Mucosa of stomach (tissue), 1 donor: Measurements from ENCODE around the gene CLPTM1L.

ENCODE experiments used
- H3K27me3 ChIP-seq: one replicate; pipeline ENCODE4 v1.7.0; 2013; ENCODE audit warnings: mild to moderate bottlenecking, low read length; ENCODE audit not compliant: control insufficient read depth, insufficient read depth
- H3K36me3 ChIP-seq: one replicate; pipeline ENCODE4 v1.7.0; 2013; ENCODE audit warnings: low read length; ENCODE audit not compliant: control insufficient read depth, insufficient read depth
- H3K4me1 ChIP-seq: one replicate; pipeline ENCODE4 v1.7.0; 2013; ENCODE audit warnings: mild to moderate bottlenecking, low read length; ENCODE audit not compliant: control insufficient read depth, insufficient read depth
- H3K4me3 ChIP-seq: one replicate; pipeline ENCODE4 v1.7.0; 2013; ENCODE audit warnings: low read length
- H3K9ac ChIP-seq: one replicate; pipeline ENCODE4 v1.7.0; 2013; ENCODE audit warnings: mild to moderate bottlenecking, low read length, moderate library complexity
- H3K9me3 ChIP-seq: one replicate; pipeline ENCODE4 v1.7.0; 2013; ENCODE audit warnings: mild to moderate bottlenecking, low read length, moderate library complexity; ENCODE audit not compliant: control insufficient read depth
- donor health status: Pancreatic carcinoma.

The CLPTM1L gene

GRCh38 chr5:1317921-1318565 lies 26.9 kb downstream of the CLPTM1L start:
- no peak overlapping the region for H3K4me3 ChIP-seq
- H3K9me3 ChIP-seq, result no peaks in the 10 kb centered on the region
- no peaks in the 10 kb centered on the region for H3K27me3 ChIP-seq
- peaks cover 28% of the 10 kb centered on the region for H3K36me3 ChIP-seq
- H3K9ac ChIP-seq, result no peak overlapping the region
- peaks cover 55% of the 10 kb centered on the region for H3K4me1 ChIP-seq

- H3K4me3 ChIP-seq, result no peak overlapping the region
- peaks cover 4% of the 10 kb centered on the region for H3K27me3 ChIP-seq
- no peaks in the 10 kb centered on the region for H3K9me3 ChIP-seq
- peak overlapping the region; percentile 33 for H3K9ac ChIP-seq
- H3K4me1 ChIP-seq, result peaks cover 55% of the 10 kb centered on the region
- peaks cover 22% of the 10 kb centered on the region for H3K36me3 ChIP-seq
Measured at GRCh38 chr5:1316588-1317340, 28.1 kb downstream of the CLPTM1L start.

GRCh38 chr5:1315709-1316587 lies 29.0 kb downstream of the CLPTM1L start:
- peaks cover 15% of the 10 kb centered on the region for H3K36me3 ChIP-seq
- H3K27me3 ChIP-seq, result peaks cover 4% of the 10 kb centered on the region
- peaks cover 53% of the 10 kb centered on the region for H3K4me1 ChIP-seq
- H3K4me3 ChIP-seq, result peak overlapping the region; percentile 29
- peak overlapping the region; percentile 33 for H3K9ac ChIP-seq
- no peaks in the 10 kb centered on the region for H3K9me3 ChIP-seq

GRCh38 chr5:1315018-1315708 lies 29.7 kb downstream of the CLPTM1L start:
- H3K4me3 ChIP-seq, result peak overlapping the region; percentile 29
- peak overlapping the region; percentile 33 for H3K9ac ChIP-seq
- peaks cover 45% of the 10 kb centered on the region for H3K4me1 ChIP-seq
- H3K9me3 ChIP-seq, result no peaks in the 10 kb centered on the region
- peaks cover 6% of the 10 kb centered on the region for H3K27me3 ChIP-seq
- peaks cover 12% of the 10 kb centered on the region for H3K36me3 ChIP-seq

- Histone ChIP-seq H3K36me3 (peaks cover 8% of the 10 kb centered on the region), H3K4me3 (no peak overlapping the region), H3K27me3 (peaks cover 8% of the 10 kb centered on the region), H3K9me3 (no peaks in the 10 kb centered on the region), H3K4me1 (peaks cover 39% of the 10 kb centered on the region), H3K9ac (no peak overlapping the region)
Measured at GRCh38 chr5:1314564-1314982, 30.3 kb downstream of the CLPTM1L start.

GRCh38 chr5:1312993-1313833 lies 31.7 kb downstream of the CLPTM1L start:
- Histone ChIP-seq H3K4me3 (no peak overlapping the region), H3K9me3 (no peaks in the 10 kb centered on the region), H3K27me3 (peaks cover 8% of the 10 kb centered on the region), H3K4me1 (peaks cover 36% of the 10 kb centered on the region), H3K36me3 (peaks cover 4% of the 10 kb centered on the region), H3K9ac (no peak overlapping the region)

GRCh38 chr5:1312206-1312605 lies 32.7 kb downstream of the CLPTM1L start:
- H3K36me3 ChIP-seq, result no peaks in the 10 kb centered on the region
- no peaks in the 10 kb centered on the region for H3K9me3 ChIP-seq
- H3K4me3 ChIP-seq, result no peak overlapping the region
- H3K27me3 ChIP-seq, result peaks cover 8% of the 10 kb centered on the region
- H3K4me1 ChIP-seq, result peaks cover 36% of the 10 kb centered on the region
- no peak overlapping the region for H3K9ac ChIP-seq

- Histone ChIP-seq H3K27me3 (peaks cover 8% of the 10 kb centered on the region), H3K4me3 (no peak overlapping the region), H3K9ac (no peak overlapping the region), H3K36me3 (no peaks in the 10 kb centered on the region), H3K9me3 (no peaks in the 10 kb centered on the region), H3K4me1 (peaks cover 31% of the 10 kb centered on the region)
Measured at GRCh38 chr5:1311439-1312055, 33.4 kb downstream of the CLPTM1L start.

- Histone ChIP-seq H3K9me3 (no peaks in the 10 kb centered on the region), H3K9ac (no peak overlapping the region), H3K36me3 (no peaks in the 10 kb centered on the region), H3K4me1 (peaks cover 16% of the 10 kb centered on the region), H3K27me3 (peaks cover 8% of the 10 kb centered on the region), H3K4me3 (no peak overlapping the region)
Measured at GRCh38 chr5:1310118-1310517, 34.8 kb downstream of the CLPTM1L start.

- H3K4me1 ChIP-seq, result no peaks in the 10 kb centered on the region
- no peaks in the 10 kb centered on the region for H3K9me3 ChIP-seq
- no peaks in the 10 kb centered on the region for H3K27me3 ChIP-seq
- no peak overlapping the region for H3K9ac ChIP-seq
- no peaks in the 10 kb centered on the region for H3K36me3 ChIP-seq
- no peak overlapping the region for H3K4me3 ChIP-seq
Measured at GRCh38 chr5:1304033-1304432, 40.9 kb downstream of the CLPTM1L start.
